ENCODE results near the gene LRRIQ4.
A peak's percentile ranks its signal among the peaks of the same experiment; 100 is the strongest.

Gene LRRIQ4

GRCh38 chr3:169809230-169809795 lies 3.4 kb upstream of the LRRIQ4 start:
- no peak for DNase-seq (ENCODE audit: low read depth in 1 of 2, low spot score in 1 of 2)

GRCh38 chr3:169811631-169812331 lies 889 bp upstream of the LRRIQ4 start:
- no peak for DNase-seq (ENCODE audit: low read depth in 1 of 2, low spot score in 1 of 2)

- no peak for DNase-seq (ENCODE audit: low read depth in 1 of 2, low spot score in 1 of 2)
These were observed 608 bp downstream of the LRRIQ4 start for GRCh38 chr3:169813278-169813677.

- peak; percentile 26 to 58 for DNase-seq (ENCODE audit: low read depth in 1 of 2, low spot score in 1 of 2)
These were observed 1.3 kb downstream of the LRRIQ4 start for GRCh38 chr3:169813757-169814517.

GRCh38 chr3:169815590-169816150 lies 3.0 kb downstream of the LRRIQ4 start:
- no peak for DNase-seq (ENCODE audit: low read depth in 1 of 2, low spot score in 1 of 2)

GRCh38 chr3:169818316-169818715 lies 5.6 kb downstream of the LRRIQ4 start:
- DNase-seq (ENCODE audit: low read depth in 1 of 2, low spot score in 1 of 2) = no peak

- no peak for DNase-seq (ENCODE audit: low read depth in 1 of 2, low spot score in 1 of 2)
These were observed 9.4 kb downstream of the LRRIQ4 start for GRCh38 chr3:169822091-169822490.

GRCh38 chr3:169822540-169822939 lies 9.9 kb downstream of the LRRIQ4 start:
- DNase-seq (ENCODE audit: low read depth in 1 of 2, low spot score in 1 of 2) = no peak

- DNase-seq (ENCODE audit: low read depth in 1 of 2, low spot score in 1 of 2) = no peak
These were observed 10.3 kb downstream of the LRRIQ4 start for GRCh38 chr3:169822983-169823382.

- DNase-seq (ENCODE audit: low read depth in 1 of 2, low spot score in 1 of 2) = no peak
These were observed 12.6 kb downstream of the LRRIQ4 start for GRCh38 chr3:169825316-169825715.

- no peak for DNase-seq (ENCODE audit: low read depth in 1 of 2, low spot score in 1 of 2)
These were observed 15.0 kb downstream of the LRRIQ4 start for GRCh38 chr3:169827712-169828111.

GRCh38 chr3:169835533-169835932 lies 22.9 kb downstream of the LRRIQ4 start:
- no peak for DNase-seq (ENCODE audit: low read depth in 1 of 2, low spot score in 1 of 2)

- DNase-seq (ENCODE audit: low read depth in 1 of 2, low spot score in 1 of 2) = no peak
These were observed 23.6 kb downstream of the LRRIQ4 start for GRCh38 chr3:169836078-169836941.

GRCh38 chr3:169836942-169837275 lies 24.2 kb downstream of the LRRIQ4 start:
- no peak for DNase-seq (ENCODE audit: low read depth in 1 of 2, low spot score in 1 of 2)

- DNase-seq (ENCODE audit: low read depth in 1 of 2, low spot score in 1 of 2) = no peak
These were observed 25.9 kb downstream of the LRRIQ4 start for GRCh38 chr3:169838511-169839030.

- no peak for DNase-seq (ENCODE audit: low read depth in 1 of 2, low spot score in 1 of 2)
These were observed 28.5 kb downstream of the LRRIQ4 start for GRCh38 chr3:169841171-169841570.

- no peak for DNase-seq (ENCODE audit: low read depth in 1 of 2, low spot score in 1 of 2)
These were observed 30.3 kb downstream of the LRRIQ4 start for GRCh38 chr3:169842960-169843359.

GRCh38 chr3:169846458-169847193 lies 34.0 kb downstream of the LRRIQ4 start:
- no peak for DNase-seq (ENCODE audit: low read depth in 1 of 2, low spot score in 1 of 2)

GRCh38 chr3:169847896-169848295 lies 35.2 kb downstream of the LRRIQ4 start:
- DNase-seq (ENCODE audit: low read depth in 1 of 2, low spot score in 1 of 2) = no peak

GRCh38 chr3:169848741-169849140 lies 36.1 kb downstream of the LRRIQ4 start:
- DNase-seq (ENCODE audit: low read depth in 1 of 2, low spot score in 1 of 2) = no peak

Data from activated T-helper 1 cell treated with anti-CD3 and anti-CD28 coated beads, Interleukin-2, amount 50 U/mL, for 16 hours (primary cell).